HEK293 (cell line): Measurements from ENCODE around the gene FMNL1.

Experiments
- GLIS2 ChIP-seq: fragments of 450-650 bp; formaldehyde crosslinking; IDR thresholded peaks from 2 replicates; pipeline ENCODE4 v1.5.1; 2016; ENCODE audit warnings: missing biosample characterization, missing genetic modification characterization
- TCF7L2 ChIP-seq: IDR thresholded peaks from 2 replicates; pipeline ENCODE4 v1.6.1; 2011; ENCODE audit warnings: low read depth, mild to moderate bottlenecking, inconsistent platforms, low read length, moderate library complexity, borderline replicate concordance
- ZNF24 ChIP-seq: fragments of 450-650 bp; formaldehyde crosslinking; IDR thresholded peaks from 2 replicates; pipeline ENCODE4 v1.5.1; 2016; ENCODE audit warnings: missing biosample characterization, missing genetic modification characterization
- ZNF311 ChIP-seq: fragments of 450-650 bp; formaldehyde crosslinking; IDR thresholded peaks from 2 replicates; pipeline ENCODE4 v1.5.1; 2017; ENCODE audit warnings: missing biosample characterization, missing genetic modification characterization, borderline replicate concordance
- ZNF792 ChIP-seq: fragments of 450-650 bp; formaldehyde crosslinking; IDR thresholded peaks from 2 replicates; pipeline ENCODE4 v1.5.1; 2016; ENCODE audit warnings: missing biosample characterization, missing genetic modification characterization
- ZSCAN30 ChIP-seq: fragments of 450-650 bp; IDR thresholded peaks from 2 replicates; pipeline ENCODE4 v1.5.1; 2018; ENCODE audit warnings: missing biosample characterization, mild to moderate bottlenecking, missing genetic modification characterization, moderate library complexity
- TF ChIP-seq, protein P1 (sequence below): fragments of 450-650 bp; formaldehyde crosslinking; IDR thresholded peaks from 2 replicates; pipeline ENCODE4 v1.5.1; 2016; ENCODE audit warnings: missing biosample characterization, missing genetic modification characterization

DNA sequence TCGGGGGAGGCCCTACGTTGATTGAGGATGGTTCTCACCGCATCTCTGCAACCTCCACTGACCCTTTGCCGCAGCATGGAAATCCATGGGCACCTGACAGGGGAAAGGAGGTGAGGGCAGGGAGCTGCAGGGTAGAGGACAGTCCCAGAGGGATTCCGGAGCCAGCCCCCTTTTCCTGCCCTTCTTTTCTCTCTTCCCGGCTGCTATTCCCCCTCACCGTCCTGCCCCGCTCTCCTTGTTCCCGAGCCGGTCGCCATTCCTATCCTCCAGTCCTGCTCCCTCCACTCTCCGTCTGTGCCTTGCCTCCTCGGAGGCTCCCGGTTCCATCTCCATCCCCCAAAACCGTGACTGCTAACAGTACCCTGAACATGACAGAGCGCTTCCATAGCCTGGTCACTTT, 35.4 kb downstream of the FMNL1 start:
- TF ChIP-seq, protein P1, sequence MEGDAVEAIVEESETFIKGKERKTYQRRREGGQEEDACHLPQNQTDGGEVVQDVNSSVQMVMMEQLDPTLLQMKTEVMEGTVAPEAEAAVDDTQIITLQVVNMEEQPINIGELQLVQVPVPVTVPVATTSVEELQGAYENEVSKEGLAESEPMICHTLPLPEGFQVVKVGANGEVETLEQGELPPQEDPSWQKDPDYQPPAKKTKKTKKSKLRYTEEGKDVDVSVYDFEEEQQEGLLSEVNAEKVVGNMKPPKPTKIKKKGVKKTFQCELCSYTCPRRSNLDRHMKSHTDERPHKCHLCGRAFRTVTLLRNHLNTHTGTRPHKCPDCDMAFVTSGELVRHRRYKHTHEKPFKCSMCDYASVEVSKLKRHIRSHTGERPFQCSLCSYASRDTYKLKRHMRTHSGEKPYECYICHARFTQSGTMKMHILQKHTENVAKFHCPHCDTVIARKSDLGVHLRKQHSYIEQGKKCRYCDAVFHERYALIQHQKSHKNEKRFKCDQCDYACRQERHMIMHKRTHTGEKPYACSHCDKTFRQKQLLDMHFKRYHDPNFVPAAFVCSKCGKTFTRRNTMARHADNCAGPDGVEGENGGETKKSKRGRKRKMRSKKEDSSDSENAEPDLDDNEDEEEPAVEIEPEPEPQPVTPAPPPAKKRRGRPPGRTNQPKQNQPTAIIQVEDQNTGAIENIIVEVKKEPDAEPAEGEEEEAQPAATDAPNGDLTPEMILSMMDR (tag by site-specific recombination), result no peak
- TF ChIP-seq ZSCAN30 (no peak), TCF7L2 (no peak), ZNF24 (tag by site-specific recombination) (no peak), GLIS2 (no peak), ZNF311 (no peak), ZNF792 (tag by site-specific recombination) (no peak)
